ENCODE measurements around the gene ZFYVE28. TPM values are rescaled to one million over a fixed set of nuclear protein-coding genes. Genes with fewer than 3 reads are reported as not detected.
A peak's percentile ranks its signal among the peaks of the same experiment; 100 is the strongest.

The ZFYVE28 gene
- total and polyA plus RNA-seq, 9 donors: 1.3 to 12.1 (median 8.6) TPM

- Histone ChIP-seq H3K27ac (no peak overlapping the region), H3K4me1 (ENCODE audit: insufficient read depth) (no peaks in the 10 kb centered on the region), H3K27me3 (no peaks in the 10 kb centered on the region), H3K36me3 (no peaks in the 10 kb centered on the region), H3K9me3 (no peaks in the 10 kb centered on the region), H3K4me3 (no peak overlapping the region)
- WGBS, 3 donors: 78 to 82% (median 80%) methylated on average over 36 to 39 of the region's 39 CpGs
- no peak for TF ChIP-seq EP300 (IDR thresholded peaks at IDR 0.05)
- no peak for TF ChIP-seq CTCF (IDR thresholded peaks at IDR 0.05)
- TF ChIP-seq POLR2A (IDR thresholded peaks at IDR 0.05): no peak
- DNase-seq: peak in 1 of 5 donors; percentile 10
- intact Hi-C loops (cut with DNase I): no loop called here
Observed at GRCh38 chr4:2339458-2340271, 78.8 kb downstream of the ZFYVE28 start.

GRCh38 chr4:2338754-2339457 is 79.5 kb downstream of the ZFYVE28 start:
- H3K27me3 ChIP-seq: no peaks in the 10 kb centered on the region
- H3K27ac ChIP-seq: no peak overlapping the region
- WGBS, 3 donors: 89 to 91% (median 91%) methylated on average over 27 of the region's 27 CpGs
- no peaks in the 10 kb centered on the region for H3K9me3 ChIP-seq
- H3K4me3 ChIP-seq: no peak overlapping the region
- no peaks in the 10 kb centered on the region for H3K4me1 ChIP-seq (ENCODE audit: insufficient read depth)
- TF ChIP-seq EP300 (IDR thresholded peaks at IDR 0.05) (no peak), CTCF (IDR thresholded peaks at IDR 0.05) (no peak), POLR2A (IDR thresholded peaks at IDR 0.05) (no peak)
- intact Hi-C loops (cut with DNase I): no loop called here
- no peaks in the 10 kb centered on the region for H3K36me3 ChIP-seq
- DNase-seq: no peak

- no peaks in the 10 kb centered on the region for H3K36me3 ChIP-seq
- intact Hi-C loops (cut with DNase I): no loop called here
- DNase-seq: no peak
Observed at GRCh38 chr4:2337896-2338295, 80.5 kb downstream of the ZFYVE28 start.

More at GRCh38 chr4:2337896-2338295, 80.5 kb downstream of the ZFYVE28 start:
- WGBS, 3 donors: 91 to 93% (median 91%) methylated on average over 13 of the region's 13 CpGs
- Histone ChIP-seq H3K4me1 (ENCODE audit: insufficient read depth) (no peaks in the 10 kb centered on the region), H3K4me3 (no peak overlapping the region), H3K27me3 (no peaks in the 10 kb centered on the region), H3K9me3 (no peaks in the 10 kb centered on the region), H3K27ac (no peak overlapping the region)
- no peak for TF ChIP-seq POLR2A (IDR thresholded peaks at IDR 0.05)
- TF ChIP-seq EP300 (IDR thresholded peaks at IDR 0.05): no peak
- no peak for TF ChIP-seq CTCF (IDR thresholded peaks at IDR 0.05)

Data from ovary (tissue), 9 donors.